Measurements from ENCODE around the gene CD3D.

The CD3D gene

DNA sequence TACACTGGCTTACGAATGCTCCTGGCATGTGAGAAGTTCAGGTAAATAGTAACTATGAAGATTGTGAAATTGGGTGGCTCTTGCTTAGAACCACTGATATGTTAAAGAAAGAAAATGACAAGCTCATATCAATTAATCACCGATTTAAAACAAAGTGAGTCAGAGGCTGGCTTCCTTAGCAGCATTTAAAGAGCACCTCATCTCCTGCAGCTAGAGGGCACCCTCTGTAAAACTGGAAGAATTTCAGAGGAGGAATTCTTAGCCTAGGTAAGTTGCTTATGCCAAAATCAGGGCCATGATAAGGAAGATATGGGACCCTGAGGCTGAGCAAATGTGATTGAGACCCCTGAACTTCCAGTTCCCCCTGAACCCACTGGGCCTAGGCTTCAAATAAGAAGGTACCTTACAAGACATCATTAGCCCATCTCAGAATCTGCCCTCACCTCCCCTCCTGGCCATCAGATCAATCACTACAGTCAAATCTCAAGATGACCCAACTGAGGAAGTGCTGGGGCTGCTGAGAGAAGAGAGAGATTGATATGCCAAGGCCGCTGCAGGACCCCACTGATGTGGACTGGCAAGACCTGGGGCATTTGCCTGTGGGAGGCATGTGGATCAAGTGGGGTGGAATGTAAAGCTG is 46.6 kb downstream of the CD3D start:
- DNase-seq, result peak; percentile 38

GRCh38 chr11:118295199-118295598 is 47.3 kb downstream of the CD3D start:
- no peak for DNase-seq

DNA sequence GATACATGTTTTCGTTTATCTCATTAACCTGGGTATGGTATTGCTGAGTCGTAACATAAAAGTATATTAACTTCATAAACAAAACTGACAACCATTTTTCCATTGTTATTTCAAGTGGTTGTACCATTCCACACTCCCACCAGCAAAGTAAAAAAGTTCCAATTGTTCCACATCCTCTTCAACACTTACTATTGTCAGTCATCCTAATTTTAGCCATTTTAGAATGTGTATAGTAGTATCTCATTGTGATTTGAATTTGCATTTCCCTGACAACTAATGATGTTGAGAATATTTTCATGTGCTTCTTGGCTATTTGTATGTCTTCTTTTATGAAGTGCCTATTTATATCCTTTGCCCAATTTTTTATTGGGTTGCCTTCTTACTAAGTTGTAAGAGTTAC is 48.5 kb downstream of the CD3D start:
- no peak for DNase-seq

GRCh38 chr11:118291477-118292135 is 50.9 kb downstream of the CD3D start:
- DNase-seq, result no peak

- DNase-seq, result peak; percentile 12
These were observed 51.6 kb downstream of the CD3D start for GRCh38 chr11:118290923-118291322.

- DNase-seq, result no peak
These were observed 53.1 kb downstream of the CD3D start for GRCh38 chr11:118289401-118289800.

Data from effector CD4-positive, alpha-beta T cell (primary cell).